HEK293 (cell line): ENCODE results near the gene HNRNPM.
"Not testable (repeated sequence)": the region's sequence is repeated elsewhere in the genome, so short reads cannot be mapped to it uniquely, and the experiment has no call there.

Experiments used
- CTCF ChIA-PET: fragments of 350-600 bp; formaldehyde crosslinking; extraction: SDS; loops from one replicate; lab custom pipeline; 2021; ENCODE audit warnings: antibody characterized with exemption; lab: Yijun Ruan, JAX
- POLR2A ChIA-PET: fragments of 300-600 bp; formaldehyde crosslinking; extraction: SDS; loops from one replicate; lab custom pipeline; 2020; ENCODE audit warnings: antibody characterized with exemption, inconsistent platforms; lab: Yijun Ruan, JAX
- H3K27ac ChIP-seq: fragments of 200-500 bp; sonication (Bioruptor generic); 2 replicates; pipeline ENCODE4 v1.5.1; 2014; ENCODE audit warnings: low read depth, low read length, control low read depth, inconsistent platforms; ENCODE audit errors: extremely low read depth
- H3K36me3 ChIP-seq, 2 experiments: fragments of 200-500 bp in 1 of 2; sonication (Bioruptor generic) in 1 of 2; 1 replicate in 1 of 2; 2 replicates in 1 of 2; pipeline ENCODE4 v1.5.1; 2014 to 2017; ENCODE audit warnings: inconsistent platforms in 2 of 2, low read length in 2 of 2; ENCODE audit not compliant: control insufficient read depth in 2 of 2, insufficient read depth in 1 of 2
- H3K4me1 ChIP-seq: fragments of 200-500 bp; sonication (Bioruptor generic); 2 replicates; pipeline ENCODE4 v1.5.1; 2014; ENCODE audit warnings: mild to moderate bottlenecking, low read length, inconsistent platforms; ENCODE audit not compliant: control insufficient read depth, insufficient read depth
- H3K4me3 ChIP-seq: 2 replicates; pipeline ENCODE4 v1.5.1; 2011; ENCODE audit warnings: low read depth, mild to moderate bottlenecking, control low read depth, low read length, moderate library complexity
- H3K9me3 ChIP-seq: fragments of 200-500 bp; sonication (Bioruptor generic); 2 replicates; pipeline ENCODE4 v1.5.1; 2014; ENCODE audit warnings: low read depth, low read length, inconsistent platforms; ENCODE audit not compliant: control insufficient read depth, insufficient read depth
- KLF1 ChIP-seq: fragments of 450-650 bp; formaldehyde crosslinking; IDR thresholded peaks from 2 replicates; pipeline ENCODE4 v1.5.1; 2016; ENCODE audit warnings: missing biosample characterization, missing genetic modification characterization
- KLF16 ChIP-seq: fragments of 450-650 bp; formaldehyde crosslinking; IDR thresholded peaks from 2 replicates; pipeline ENCODE4 v1.5.1; 2017; ENCODE audit warnings: missing biosample characterization, missing genetic modification characterization
- SP2 ChIP-seq: fragments of 450-650 bp; formaldehyde crosslinking; IDR thresholded peaks from 2 replicates; pipeline ENCODE4 v1.5.1; 2016; ENCODE audit warnings: missing biosample characterization, missing genetic modification characterization
- ZBTB20 ChIP-seq: fragments of 450-650 bp; formaldehyde crosslinking; IDR thresholded peaks from 2 replicates; pipeline ENCODE4 v1.5.1; 2016; ENCODE audit warnings: missing biosample characterization, missing genetic modification characterization
- ZFHX2 ChIP-seq: fragments of 450-650 bp; formaldehyde crosslinking; conservative IDR thresholded peaks from 2 replicates; pipeline ENCODE4 v1.5.1; 2016; ENCODE audit warnings: missing biosample characterization, missing genetic modification characterization
- ZIC2 ChIP-seq: fragments of 450-650 bp; formaldehyde crosslinking; IDR thresholded peaks from 2 replicates; pipeline ENCODE4 v1.5.1; 2016; ENCODE audit warnings: missing biosample characterization, missing genetic modification characterization
- ZNF121 ChIP-seq: fragments of 450-650 bp; formaldehyde crosslinking; IDR thresholded peaks from 2 replicates; pipeline ENCODE4 v1.5.1; 2016; ENCODE audit warnings: missing biosample characterization, missing genetic modification characterization
- ZNF335 ChIP-seq: fragments of 450-650 bp; formaldehyde crosslinking; conservative IDR thresholded peaks from 2 replicates; pipeline ENCODE4 v1.5.1; 2016; ENCODE audit warnings: missing biosample characterization, missing genetic modification characterization
- ZNF341 ChIP-seq: fragments of 450-650 bp; formaldehyde crosslinking; IDR thresholded peaks from 2 replicates; pipeline ENCODE4; 2016; ENCODE audit warnings: low read depth, missing biosample characterization, missing genetic modification characterization
- ZNF350 ChIP-seq: fragments of 450-650 bp; formaldehyde crosslinking; IDR thresholded peaks from 2 replicates; pipeline ENCODE4 v1.5.0; 2017; ENCODE audit warnings: missing biosample characterization, mild to moderate bottlenecking, missing genetic modification characterization
- ZNF426 ChIP-seq: fragments of 450-650 bp; formaldehyde crosslinking; IDR thresholded peaks from 2 replicates; pipeline ENCODE4 v1.5.1; 2017; ENCODE audit warnings: missing biosample characterization, missing genetic modification characterization, mild to moderate bottlenecking, inconsistent platforms, moderate library complexity
- ZNF571 ChIP-seq: fragments of 450-650 bp; formaldehyde crosslinking; IDR thresholded peaks from 2 replicates; pipeline ENCODE4 v1.5.0; 2017; ENCODE audit warnings: missing biosample characterization, missing genetic modification characterization
- ZNF600 ChIP-seq: fragments of 450-650 bp; formaldehyde crosslinking; IDR thresholded peaks from 2 replicates; pipeline ENCODE4 v1.5.1; 2016; ENCODE audit warnings: missing biosample characterization, missing genetic modification characterization
- ZNF658 ChIP-seq: fragments of 450-650 bp; formaldehyde crosslinking; IDR thresholded peaks from 2 replicates; pipeline ENCODE4; 2016; ENCODE audit warnings: missing biosample characterization, missing genetic modification characterization
- ZNF792 ChIP-seq: fragments of 450-650 bp; formaldehyde crosslinking; IDR thresholded peaks from 2 replicates; pipeline ENCODE4 v1.5.1; 2016; ENCODE audit warnings: missing biosample characterization, missing genetic modification characterization
- TF ChIP-seq, protein P1 (sequence below): fragments of 450-650 bp; formaldehyde crosslinking; conservative IDR thresholded peaks from 2 replicates; pipeline ENCODE4 v1.5.1; 2016; ENCODE audit warnings: low read depth, missing biosample characterization, missing genetic modification characterization
- TF ChIP-seq, protein P2 (sequence below): fragments of 450-650 bp; formaldehyde crosslinking; optimal IDR thresholded peaks from 2 replicates; pipeline ENCODE3; 2016; ENCODE audit warnings: missing biosample characterization, mild to moderate bottlenecking, missing genetic modification characterization
- TF ChIP-seq, protein P3 (sequence below): fragments of 450-650 bp; formaldehyde crosslinking; IDR thresholded peaks from 2 replicates; pipeline ENCODE4 v1.5.1; 2016; ENCODE audit warnings: missing biosample characterization, missing genetic modification characterization
- TF ChIP-seq, protein P4 (sequence below): fragments of 450-650 bp; formaldehyde crosslinking; IDR thresholded peaks from 2 replicates; pipeline ENCODE4 v1.5.1; 2017; ENCODE audit warnings: missing biosample characterization, missing genetic modification characterization
- TF ChIP-seq, protein P5 (sequence below): fragments of 450-650 bp; formaldehyde crosslinking; IDR thresholded peaks from 2 replicates; pipeline ENCODE4 v1.5.1; 2016; ENCODE audit warnings: missing biosample characterization, missing genetic modification characterization

Gene HNRNPM

DNA sequence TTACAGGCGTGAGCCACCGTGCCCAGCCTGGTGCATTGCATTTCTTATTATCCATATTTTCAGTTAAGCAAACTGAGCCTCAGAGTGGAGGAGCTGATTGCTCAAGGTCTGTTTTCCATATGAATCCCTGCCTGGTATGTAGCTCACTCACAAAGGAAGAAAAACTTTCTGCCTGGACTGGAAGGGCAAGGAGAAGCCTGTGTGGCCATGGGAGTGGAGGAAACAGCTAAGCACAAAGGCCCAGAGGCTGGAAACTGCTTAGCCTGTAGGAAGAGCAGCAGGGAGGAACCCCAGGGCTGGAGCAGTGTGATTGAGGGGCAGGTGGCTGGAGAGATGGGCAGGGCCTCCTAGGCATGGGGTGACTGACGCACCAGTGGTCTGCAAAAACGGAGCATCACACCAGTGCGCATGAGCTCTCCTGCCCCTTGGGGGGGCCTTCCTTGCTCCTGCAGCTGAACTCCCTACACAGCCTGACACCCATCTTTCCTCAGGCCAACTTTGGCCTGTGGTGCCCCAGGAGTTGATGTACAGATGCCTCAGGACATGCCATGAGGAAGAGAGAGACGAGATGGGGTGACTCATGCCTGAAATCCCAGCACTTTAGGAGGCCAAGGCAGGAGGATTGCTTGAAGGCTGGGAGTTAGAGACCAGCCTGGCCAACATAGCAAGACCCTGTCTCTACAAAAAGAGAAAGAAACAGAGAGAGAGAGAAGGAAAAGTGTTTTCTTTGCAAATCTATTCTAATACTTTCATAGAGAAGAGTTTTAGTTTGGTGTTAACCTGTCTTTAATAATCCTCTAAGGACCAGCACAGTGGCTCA is 2.8 kb upstream of the HNRNPM start (continued):
- TF ChIP-seq ZNF426, result no peak
- peak; percentile 90 for TF ChIP-seq ZNF121 (tag by site-specific recombination)
- TF ChIP-seq, all 188 proteins: peak for 4

DNA sequence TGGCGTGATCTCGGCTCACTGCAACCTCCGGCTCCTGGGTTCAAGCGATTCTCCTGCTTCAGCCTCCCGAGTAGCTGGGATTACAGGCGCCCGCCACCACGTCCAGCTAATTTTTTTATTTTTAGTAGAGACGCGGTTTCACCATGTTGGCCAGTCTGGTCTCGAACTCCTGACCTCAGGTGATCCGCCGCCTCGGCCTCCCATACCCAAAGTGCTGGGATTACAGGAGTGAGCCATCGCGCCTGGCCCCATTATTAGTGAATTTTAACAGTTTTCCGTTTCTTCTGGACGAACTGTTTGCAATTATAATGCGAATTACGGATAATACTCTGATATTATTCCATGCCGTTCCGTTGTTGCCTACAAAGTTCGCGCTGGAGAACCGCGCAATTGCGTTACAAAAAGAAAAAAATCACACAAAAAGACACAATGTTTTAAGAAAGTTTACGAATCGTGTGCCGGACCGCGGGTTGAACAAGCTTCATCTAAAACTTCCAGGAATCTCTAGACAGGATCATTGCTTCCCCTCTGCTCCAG is 567 bp upstream of the HNRNPM start:
- CTCF ChIA-PET, result interaction anchor here (1.0 to 1.7 kb wide), 3 partner anchors 10 to 90 kb away, joined by 3 to 11 read pairs (median 3); no protein-coding TSS in a partner anchor
- H3K27ac ChIP-seq, result peak overlapping the region; percentile 44

DNA sequence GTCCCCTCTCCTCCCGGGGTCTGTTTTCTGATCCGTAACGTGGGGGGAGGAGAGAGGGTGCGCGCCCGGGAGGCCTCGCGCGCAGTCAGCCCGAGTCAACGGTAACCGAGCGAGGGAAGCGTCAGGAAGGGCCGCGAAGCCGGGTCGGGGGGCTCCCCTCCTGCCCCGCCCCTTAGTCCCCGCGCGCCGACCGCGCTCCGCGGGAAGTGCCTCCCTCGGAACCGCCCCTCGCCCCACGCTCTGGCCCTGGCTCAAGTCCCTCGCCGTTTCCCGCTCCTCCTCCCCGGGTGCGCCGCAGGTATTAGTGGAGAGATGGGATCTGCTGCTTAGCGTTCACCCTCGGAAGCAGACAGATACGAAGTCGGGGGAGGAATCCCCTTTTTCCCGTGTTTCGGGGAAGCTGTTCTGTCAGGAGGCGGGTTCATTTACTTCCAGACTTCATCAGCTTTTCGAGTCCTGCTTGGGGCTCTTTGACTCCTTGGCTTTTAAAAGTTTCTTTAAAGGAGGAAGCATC is 770 bp downstream of the HNRNPM start:
- POLR2A ChIA-PET, result interaction anchor here (1.1 to 7.0 kb wide), 3 partner anchors 32 to 68 kb away, joined by 4 to 47 read pairs (median 4); partner anchors contain the start of genes MARCHF2 and ZNF414
- CTCF ChIA-PET, result interaction anchor here (0.7 to 1.9 kb wide), 3 partner anchors 12 to 91 kb away, joined by 3 to 7 read pairs (median 7); no protein-coding TSS in a partner anchor
- H3K4me1 ChIP-seq, result peaks cover 12% of the 10 kb centered on the region
- H3K4me3 ChIP-seq, result peak overlapping the region; percentile 95
- peaks cover 0 to 22% of the 10 kb centered on the region in 2 experiments; a peak in 2 of 3 replicates for H3K36me3 ChIP-seq
- H3K27ac ChIP-seq, result peak overlapping the region; percentile 88
- no peaks in the 10 kb centered on the region for H3K9me3 ChIP-seq
- no peak for TF ChIP-seq ZNF658 (tag by site-specific recombination)
- TF ChIP-seq SP2 (tag by site-specific recombination), result peak; percentile 76
- TF ChIP-seq ZIC2, result peak; percentile 85
- TF ChIP-seq, protein P1, sequence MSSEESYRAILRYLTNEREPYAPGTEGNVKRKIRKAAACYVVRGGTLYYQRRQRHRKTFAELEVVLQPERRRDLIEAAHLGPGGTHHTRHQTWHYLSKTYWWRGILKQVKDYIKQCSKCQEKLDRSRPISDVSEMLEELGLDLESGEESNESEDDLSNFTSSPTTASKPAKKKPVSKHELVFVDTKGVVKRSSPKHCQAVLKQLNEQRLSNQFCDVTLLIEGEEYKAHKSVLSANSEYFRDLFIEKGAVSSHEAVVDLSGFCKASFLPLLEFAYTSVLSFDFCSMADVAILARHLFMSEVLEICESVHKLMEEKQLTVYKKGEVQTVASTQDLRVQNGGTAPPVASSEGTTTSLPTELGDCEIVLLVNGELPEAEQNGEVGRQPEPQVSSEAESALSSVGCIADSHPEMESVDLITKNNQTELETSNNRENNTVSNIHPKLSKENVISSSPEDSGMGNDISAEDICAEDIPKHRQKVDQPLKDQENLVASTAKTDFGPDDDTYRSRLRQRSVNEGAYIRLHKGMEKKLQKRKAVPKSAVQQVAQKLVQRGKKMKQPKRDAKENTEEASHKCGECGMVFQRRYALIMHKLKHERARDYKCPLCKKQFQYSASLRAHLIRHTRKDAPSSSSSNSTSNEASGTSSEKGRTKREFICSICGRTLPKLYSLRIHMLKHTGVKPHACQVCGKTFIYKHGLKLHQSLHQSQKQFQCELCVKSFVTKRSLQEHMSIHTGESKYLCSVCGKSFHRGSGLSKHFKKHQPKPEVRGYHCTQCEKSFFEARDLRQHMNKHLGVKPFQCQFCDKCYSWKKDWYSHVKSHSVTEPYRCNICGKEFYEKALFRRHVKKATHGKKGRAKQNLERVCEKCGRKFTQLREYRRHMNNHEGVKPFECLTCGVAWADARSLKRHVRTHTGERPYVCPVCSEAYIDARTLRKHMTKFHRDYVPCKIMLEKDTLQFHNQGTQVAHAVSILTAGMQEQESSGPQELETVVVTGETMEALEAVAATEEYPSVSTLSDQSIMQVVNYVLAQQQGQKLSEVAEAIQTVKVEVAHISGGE, result peak; percentile 17; the same call in 1 of the 2 replicates
- TF ChIP-seq ZFHX2 (tag by site-specific recombination), result peak; percentile 61
- TF ChIP-seq ZNF350 (tag by site-specific recombination), result no peak
- peak; percentile 45; the same call in 1 of the 2 replicates for TF ChIP-seq KLF1 (tag by site-specific recombination)
- TF ChIP-seq, protein P2, sequence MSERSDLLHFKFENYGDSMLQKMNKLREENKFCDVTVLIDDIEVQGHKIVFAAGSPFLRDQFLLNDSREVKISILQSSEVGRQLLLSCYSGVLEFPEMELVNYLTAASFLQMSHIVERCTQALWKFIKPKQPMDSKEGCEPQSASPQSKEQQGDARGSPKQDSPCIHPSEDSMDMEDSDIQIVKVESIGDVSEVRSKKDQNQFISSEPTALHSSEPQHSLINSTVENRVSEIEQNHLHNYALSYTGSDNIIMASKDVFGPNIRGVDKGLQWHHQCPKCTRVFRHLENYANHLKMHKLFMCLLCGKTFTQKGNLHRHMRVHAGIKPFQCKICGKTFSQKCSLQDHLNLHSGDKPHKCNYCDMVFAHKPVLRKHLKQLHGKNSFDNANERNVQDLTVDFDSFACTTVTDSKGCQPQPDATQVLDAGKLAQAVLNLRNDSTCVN (tag by site-specific recombination), result peak; percentile 51
- TF ChIP-seq ZNF341 (tag by site-specific recombination), result peak; percentile 74
- TF ChIP-seq ZNF792 (tag by site-specific recombination), result no peak
- peak; percentile 89 for TF ChIP-seq KLF16 (tag by site-specific recombination)
- peak; percentile 9; the same call in 1 of the 2 replicates for TF ChIP-seq ZBTB20 (tag by site-specific recombination)
- TF ChIP-seq, protein P3, sequence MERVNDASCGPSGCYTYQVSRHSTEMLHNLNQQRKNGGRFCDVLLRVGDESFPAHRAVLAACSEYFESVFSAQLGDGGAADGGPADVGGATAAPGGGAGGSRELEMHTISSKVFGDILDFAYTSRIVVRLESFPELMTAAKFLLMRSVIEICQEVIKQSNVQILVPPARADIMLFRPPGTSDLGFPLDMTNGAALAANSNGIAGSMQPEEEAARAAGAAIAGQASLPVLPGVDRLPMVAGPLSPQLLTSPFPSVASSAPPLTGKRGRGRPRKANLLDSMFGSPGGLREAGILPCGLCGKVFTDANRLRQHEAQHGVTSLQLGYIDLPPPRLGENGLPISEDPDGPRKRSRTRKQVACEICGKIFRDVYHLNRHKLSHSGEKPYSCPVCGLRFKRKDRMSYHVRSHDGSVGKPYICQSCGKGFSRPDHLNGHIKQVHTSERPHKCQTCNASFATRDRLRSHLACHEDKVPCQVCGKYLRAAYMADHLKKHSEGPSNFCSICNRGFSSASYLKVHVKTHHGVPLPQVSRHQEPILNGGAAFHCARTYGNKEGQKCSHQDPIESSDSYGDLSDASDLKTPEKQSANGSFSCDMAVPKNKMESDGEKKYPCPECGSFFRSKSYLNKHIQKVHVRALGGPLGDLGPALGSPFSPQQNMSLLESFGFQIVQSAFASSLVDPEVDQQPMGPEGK (tag by site-specific recombination), result peak; percentile 84; the same call in 1 of the 2 replicates
- TF ChIP-seq ZNF571, result no peak

More for the DNA sequence above, 567 bp upstream of the HNRNPM start:
- H3K9me3 ChIP-seq, result not testable (repeated sequence)
- H3K36me3 ChIP-seq, result peaks cover 0 to 16% of the 10 kb centered on the region in 2 experiments; a peak in 2 of 3 replicates
- TF ChIP-seq ZNF335 (tag by site-specific recombination) (peak; percentile 42; the same call in 1 of the 2 replicates), ZNF600 (tag by site-specific recombination) (peak; percentile 18; the same call in 1 of the 2 replicates)
- TF ChIP-seq, protein P4, sequence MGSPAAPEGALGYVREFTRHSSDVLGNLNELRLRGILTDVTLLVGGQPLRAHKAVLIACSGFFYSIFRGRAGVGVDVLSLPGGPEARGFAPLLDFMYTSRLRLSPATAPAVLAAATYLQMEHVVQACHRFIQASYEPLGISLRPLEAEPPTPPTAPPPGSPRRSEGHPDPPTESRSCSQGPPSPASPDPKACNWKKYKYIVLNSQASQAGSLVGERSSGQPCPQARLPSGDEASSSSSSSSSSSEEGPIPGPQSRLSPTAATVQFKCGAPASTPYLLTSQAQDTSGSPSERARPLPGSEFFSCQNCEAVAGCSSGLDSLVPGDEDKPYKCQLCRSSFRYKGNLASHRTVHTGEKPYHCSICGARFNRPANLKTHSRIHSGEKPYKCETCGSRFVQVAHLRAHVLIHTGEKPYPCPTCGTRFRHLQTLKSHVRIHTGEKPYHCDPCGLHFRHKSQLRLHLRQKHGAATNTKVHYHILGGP, result peak; percentile 90
- TF ChIP-seq, protein P5, sequence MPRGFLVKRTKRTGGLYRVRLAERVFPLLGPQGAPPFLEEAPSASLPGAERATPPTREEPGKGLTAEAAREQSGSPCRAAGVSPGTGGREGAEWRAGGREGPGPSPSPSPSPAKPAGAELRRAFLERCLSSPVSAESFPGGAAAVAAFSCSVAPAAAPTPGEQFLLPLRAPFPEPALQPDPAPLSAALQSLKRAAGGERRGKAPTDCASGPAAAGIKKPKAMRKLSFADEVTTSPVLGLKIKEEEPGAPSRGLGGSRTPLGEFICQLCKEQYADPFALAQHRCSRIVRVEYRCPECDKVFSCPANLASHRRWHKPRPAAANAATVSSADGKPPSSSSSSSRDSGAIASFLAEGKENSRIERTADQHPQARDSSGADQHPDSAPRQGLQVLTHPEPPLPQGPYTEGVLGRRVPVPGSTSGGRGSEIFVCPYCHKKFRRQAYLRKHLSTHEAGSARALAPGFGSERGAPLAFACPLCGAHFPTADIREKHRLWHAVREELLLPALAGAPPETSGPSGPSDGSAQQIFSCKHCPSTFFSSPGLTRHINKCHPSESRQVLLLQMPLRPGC (tag by site-specific recombination), result 0 out of 2 replicates have a peak, but pooled peaks have one; percentile 7
- POLR2A ChIA-PET, result interaction anchor here (0.8 to 7.0 kb wide), 13 partner anchors 10 to 149 kb away, joined by 3 to 47 read pairs (median 4); partner anchors contain the start of genes MARCHF2, RAB11B and ZNF414
- peaks cover 11% of the 10 kb centered on the region for H3K4me1 ChIP-seq
- peak overlapping the region; percentile 95 for H3K4me3 ChIP-seq
